Measurements from ENCODE around the gene NFKB1.

GRCh38 chr4:102493257-102493656, 7.9 kb upstream of the NFKB1 start:
- no peak for TF ChIP-seq CTCF (IDR thresholded peaks at IDR 0.05 in 8 of 11, conservative IDR thresholded peaks at IDR 0.05 in 3 of 11)
- TF ChIP-seq POLR2A (IDR thresholded peaks at IDR 0.05) = no peak
- TF ChIP-seq POLR2AphosphoS5 (IDR thresholded peaks at IDR 0.05) = no peak
